Loucy (cell line): ENCODE results near the gene DDB1.

Source experiments
- H2AFZ ChIP-seq: fragments of 200-600 bp; sonication (generic); 2 replicates; pipeline ENCODE4 v1.6.0; 2016; ENCODE audit warnings: antibody characterized with exemption, mild to moderate bottlenecking, low read length, moderate library complexity
- H3F3A ChIP-seq: fragments of 200-600 bp; 2 replicates; pipeline ENCODE4 v1.6.0; 2016; ENCODE audit warnings: antibody characterized with exemption, low read depth, mild to moderate bottlenecking
- H3K27me3 ChIP-seq: fragments of 200-600 bp; sonication (generic); 2 replicates; pipeline ENCODE4 v1.6.1; 2014; ENCODE audit warnings: low read length, mild to moderate bottlenecking; ENCODE audit not compliant: insufficient read depth, poor library complexity, severe bottlenecking
- H3K36me3 ChIP-seq: fragments of 200-600 bp; sonication (generic); 2 replicates; pipeline ENCODE4 v1.6.1; 2016; ENCODE audit warnings: low read length; ENCODE audit not compliant: insufficient read depth
- H3K4me1 ChIP-seq: fragments of 200-600 bp; sonication (generic); 2 replicates; pipeline ENCODE4 v1.5.1; 2014; ENCODE audit warnings: low read length, mild to moderate bottlenecking; ENCODE audit not compliant: insufficient read depth, poor library complexity, severe bottlenecking
- H3K4me2 ChIP-seq: fragments of 200-600 bp; sonication (generic); 2 replicates; pipeline ENCODE4 v1.6.0; 2014; ENCODE audit warnings: antibody characterized with exemption, low read length, low read depth, mild to moderate bottlenecking; ENCODE audit not compliant: poor library complexity, severe bottlenecking
- H3K4me3 ChIP-seq: fragments of 200-600 bp; sonication (generic); 2 replicates; pipeline ENCODE4 v1.5.1; 2014; ENCODE audit warnings: low read length, mild to moderate bottlenecking, mixed read lengths; ENCODE audit not compliant: poor library complexity, severe bottlenecking
- H3K79me2 ChIP-seq: fragments of 200-600 bp; sonication (generic); 2 replicates; pipeline ENCODE4 v1.6.1; 2014; ENCODE audit warnings: low read length; ENCODE audit not compliant: insufficient read depth
- H3K9ac ChIP-seq: fragments of 200-600 bp; sonication (generic); 2 replicates; pipeline ENCODE4 v1.6.0; 2014; ENCODE audit warnings: mild to moderate bottlenecking, low read depth, low read length, moderate library complexity; ENCODE audit not compliant: poor library complexity, severe bottlenecking
- H3K9me2 ChIP-seq: fragments of 200-600 bp; sonication (generic); replicated peaks from 2 replicates; pipeline ENCODE4 v1.6.1; 2016; ENCODE audit warnings: low read depth, low read length, mixed read lengths
- H3K9me3 ChIP-seq: fragments of 200-600 bp; sonication (generic); 2 replicates; pipeline ENCODE4 v1.6.1; 2014; ENCODE audit warnings: mild to moderate bottlenecking, antibody characterized with exemption, low read length, low read depth; ENCODE audit not compliant: insufficient read depth
- H4K20me1 ChIP-seq: fragments of 200-600 bp; sonication (generic); 2 replicates; pipeline ENCODE4 v1.6.0; 2014; ENCODE audit warnings: antibody characterized with exemption, low read length, mild to moderate bottlenecking; ENCODE audit not compliant: insufficient read depth, poor library complexity, severe bottlenecking
- EZH2phosphoT487 ChIP-seq: fragments of 200-600 bp; IDR thresholded peaks from 2 replicates; pipeline ENCODE4 v1.6.1; 2018; ENCODE audit warnings: antibody characterized with exemption, mild to moderate bottlenecking, moderate library complexity, borderline replicate concordance
- TF ChIP-seq, protein P1 (sequence below): fragments of 200-600 bp; sonication (generic); conservative IDR thresholded peaks from 2 replicates; pipeline ENCODE4 v1.5.1; 2014; ENCODE audit warnings: mild to moderate bottlenecking, antibody characterized with exemption, low read length

The DDB1 gene

DNA sequence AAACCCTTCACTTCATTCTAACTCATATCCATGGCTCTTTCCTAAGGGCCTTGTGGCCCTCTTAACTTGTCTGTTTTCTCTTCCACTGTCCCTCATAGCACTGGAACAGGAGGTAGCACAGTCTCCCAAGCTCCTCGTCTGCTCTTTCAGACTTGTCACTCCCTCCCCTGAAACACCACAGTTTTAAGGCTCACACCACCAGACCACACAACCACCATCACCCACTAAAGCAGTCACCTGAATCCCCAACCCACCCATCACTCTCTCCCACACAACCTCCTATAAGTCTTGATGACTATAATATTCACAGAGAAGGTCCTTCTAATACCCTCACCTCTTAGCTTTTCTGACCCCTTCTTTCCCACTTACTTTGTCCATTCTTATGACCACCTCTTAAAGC, 26.7 kb downstream of the DDB1 start:
- Histone ChIP-seq H2AFZ (no peak overlapping the region), H3K27me3 (no peaks in the 10 kb centered on the region), H3K4me1 (no peaks in the 10 kb centered on the region), H3K9ac (no peak overlapping the region), H3K4me3 (no peak overlapping the region), H4K20me1 (no peaks in the 10 kb centered on the region), H3K9me2 (no peaks in the 10 kb centered on the region), H3K4me2 (no peak overlapping the region), H3K36me3 (peaks cover 96% of the 10 kb centered on the region), H3K79me2 (no peaks in the 10 kb centered on the region), H3F3A (no peaks in the 10 kb centered on the region), H3K9me3 (no peaks in the 10 kb centered on the region)
- TF ChIP-seq EZH2phosphoT487, result no peak

GRCh38 chr11:61305417-61305816, 27.5 kb downstream of the DDB1 start:
- TF ChIP-seq, protein P1, sequence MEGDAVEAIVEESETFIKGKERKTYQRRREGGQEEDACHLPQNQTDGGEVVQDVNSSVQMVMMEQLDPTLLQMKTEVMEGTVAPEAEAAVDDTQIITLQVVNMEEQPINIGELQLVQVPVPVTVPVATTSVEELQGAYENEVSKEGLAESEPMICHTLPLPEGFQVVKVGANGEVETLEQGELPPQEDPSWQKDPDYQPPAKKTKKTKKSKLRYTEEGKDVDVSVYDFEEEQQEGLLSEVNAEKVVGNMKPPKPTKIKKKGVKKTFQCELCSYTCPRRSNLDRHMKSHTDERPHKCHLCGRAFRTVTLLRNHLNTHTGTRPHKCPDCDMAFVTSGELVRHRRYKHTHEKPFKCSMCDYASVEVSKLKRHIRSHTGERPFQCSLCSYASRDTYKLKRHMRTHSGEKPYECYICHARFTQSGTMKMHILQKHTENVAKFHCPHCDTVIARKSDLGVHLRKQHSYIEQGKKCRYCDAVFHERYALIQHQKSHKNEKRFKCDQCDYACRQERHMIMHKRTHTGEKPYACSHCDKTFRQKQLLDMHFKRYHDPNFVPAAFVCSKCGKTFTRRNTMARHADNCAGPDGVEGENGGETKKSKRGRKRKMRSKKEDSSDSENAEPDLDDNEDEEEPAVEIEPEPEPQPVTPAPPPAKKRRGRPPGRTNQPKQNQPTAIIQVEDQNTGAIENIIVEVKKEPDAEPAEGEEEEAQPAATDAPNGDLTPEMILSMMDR, result no peak
- Histone ChIP-seq H3K9me2 (no peaks in the 10 kb centered on the region), H3F3A (no peaks in the 10 kb centered on the region), H3K4me2 (no peak overlapping the region), H4K20me1 (no peaks in the 10 kb centered on the region), H3K27me3 (no peaks in the 10 kb centered on the region), H3K9me3 (no peaks in the 10 kb centered on the region), H3K79me2 (no peaks in the 10 kb centered on the region), H3K9ac (no peak overlapping the region), H3K4me3 (no peak overlapping the region), H3K4me1 (no peaks in the 10 kb centered on the region), H3K36me3 (peaks cover 96% of the 10 kb centered on the region), H2AFZ (no peak overlapping the region)

- H3K4me1 ChIP-seq, result peaks cover 4% of the 10 kb centered on the region
- H3F3A ChIP-seq, result no peaks in the 10 kb centered on the region
- H4K20me1 ChIP-seq, result no peaks in the 10 kb centered on the region
- no peak overlapping the region for H2AFZ ChIP-seq
- no peak for TF ChIP-seq EZH2phosphoT487
- TF ChIP-seq, protein P1, result no peak
- no peaks in the 10 kb centered on the region for H3K9me2 ChIP-seq
- no peak overlapping the region for H3K9ac ChIP-seq
- H3K4me2 ChIP-seq, result no peak overlapping the region
- no peaks in the 10 kb centered on the region for H3K27me3 ChIP-seq
- no peaks in the 10 kb centered on the region for H3K9me3 ChIP-seq
- no peaks in the 10 kb centered on the region for H3K79me2 ChIP-seq
- H3K36me3 ChIP-seq, result peaks cover 96% of the 10 kb centered on the region
- no peak overlapping the region for H3K4me3 ChIP-seq
These were observed 29.2 kb downstream of the DDB1 start for GRCh38 chr11:61303725-61304124.

DNA sequence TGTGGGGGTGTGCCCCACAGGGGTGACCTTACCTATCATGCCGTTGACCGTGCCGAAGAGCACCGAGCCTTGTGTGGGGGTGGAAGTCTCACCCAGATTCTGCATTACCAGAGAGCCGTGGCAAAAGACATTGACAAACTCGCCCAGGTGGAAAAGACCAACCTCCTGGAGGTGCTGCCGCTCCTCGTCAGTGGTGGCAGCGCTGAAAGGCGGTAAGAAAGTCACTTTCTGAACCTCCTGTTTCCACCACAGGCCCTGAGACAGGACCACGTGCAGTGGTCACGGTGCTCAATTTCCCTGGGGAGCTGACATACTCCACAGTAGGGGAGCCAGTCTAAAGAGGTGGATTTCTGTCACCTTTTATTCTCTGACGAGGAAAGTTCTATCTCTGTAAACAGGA, 30.4 kb downstream of the DDB1 start:
- Histone ChIP-seq H3F3A (no peaks in the 10 kb centered on the region), H3K4me3 (no peak overlapping the region), H3K9ac (no peak overlapping the region), H4K20me1 (no peaks in the 10 kb centered on the region), H3K79me2 (no peaks in the 10 kb centered on the region), H3K9me3 (no peaks in the 10 kb centered on the region), H3K4me2 (no peak overlapping the region), H2AFZ (no peak overlapping the region), H3K9me2 (no peaks in the 10 kb centered on the region), H3K36me3 (peaks cover 94% of the 10 kb centered on the region), H3K4me1 (peaks cover 8% of the 10 kb centered on the region), H3K27me3 (no peaks in the 10 kb centered on the region)
- no peak for TF ChIP-seq EZH2phosphoT487
- TF ChIP-seq, protein P1, result no peak
